ENCODE data around the gene JMY.
A peak's percentile ranks its signal among the peaks of the same experiment; 100 is the strongest.
"Not testable (repeated sequence)": the region's sequence is repeated elsewhere in the genome, so short reads cannot be mapped to it uniquely, and the experiment has no call there.

JMY gene

DNA sequence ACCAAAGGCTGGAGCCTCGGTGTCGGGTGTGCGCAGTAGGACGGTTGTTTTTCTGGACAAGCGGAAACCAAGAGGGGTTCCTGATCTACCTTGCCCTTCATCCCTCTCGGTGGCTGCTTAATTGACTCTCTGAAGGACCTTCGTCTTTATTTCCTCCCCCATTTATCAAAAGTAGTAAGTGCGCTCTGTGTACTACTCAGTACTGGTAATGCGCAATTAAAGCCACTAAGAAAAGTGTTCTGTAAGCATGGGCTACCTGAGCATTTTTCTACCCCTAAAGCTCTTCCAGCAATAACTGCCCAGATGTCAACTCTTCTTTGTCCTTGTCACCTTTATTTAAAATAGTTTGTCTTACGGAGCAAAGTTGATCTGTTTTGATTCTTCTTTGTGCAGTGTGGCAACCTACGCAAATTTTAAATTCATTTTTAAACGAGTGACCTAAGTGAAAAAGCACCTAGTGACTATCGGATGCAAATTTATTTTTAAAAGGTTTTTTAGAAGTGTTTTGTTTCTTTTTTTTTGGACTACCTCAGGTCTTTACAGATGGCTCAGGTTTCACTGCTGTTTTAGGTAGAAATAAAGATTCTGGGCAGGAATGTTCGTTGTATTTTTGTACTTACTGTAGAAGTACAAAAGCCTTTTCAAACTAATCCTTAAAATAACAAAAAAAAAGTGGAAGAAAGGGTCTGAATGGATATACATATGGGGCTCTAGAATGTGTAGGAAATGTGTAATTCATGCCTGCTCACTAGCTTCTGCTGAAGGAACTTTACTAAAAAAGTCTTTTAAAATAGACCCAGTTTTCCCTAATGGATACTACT, 2.0 kb downstream of the JMY start:
- DNase-seq (ENCODE audit: low spot score) = no peak

- DNase-seq (ENCODE audit: low spot score) = no peak
Observed at GRCh38 chr5:79240561-79240960, 4.6 kb downstream of the JMY start.

GRCh38 chr5:79241535-79241979, 5.6 kb downstream of the JMY start:
- no peak for DNase-seq (ENCODE audit: low spot score)

- DNase-seq (ENCODE audit: low spot score) = no peak
Observed at GRCh38 chr5:79242242-79243039, 6.5 kb downstream of the JMY start.

DNA sequence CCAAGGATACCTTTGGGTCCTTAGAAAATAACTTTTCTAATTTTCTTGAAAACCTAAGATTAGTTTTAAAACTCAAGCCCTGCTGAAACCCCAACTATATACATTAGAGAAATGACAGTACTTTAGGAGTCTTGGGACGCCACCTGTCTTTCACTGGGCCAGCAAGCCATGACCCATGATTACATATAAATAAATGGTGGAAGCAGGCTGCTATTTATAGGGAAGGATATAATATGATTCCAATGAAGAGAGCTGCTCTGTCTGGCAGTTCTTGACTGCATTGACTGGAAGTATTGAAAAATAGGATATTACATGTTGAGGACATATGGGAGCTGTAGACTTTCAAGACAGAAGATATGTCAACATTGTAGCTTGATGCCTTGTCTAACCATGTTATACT, 7.3 kb downstream of the JMY start:
- no peak for DNase-seq (ENCODE audit: low spot score)

- not testable (repeated sequence) for DNase-seq (ENCODE audit: low spot score)
Observed at GRCh38 chr5:79254067-79254466, 18.1 kb downstream of the JMY start.

DNA sequence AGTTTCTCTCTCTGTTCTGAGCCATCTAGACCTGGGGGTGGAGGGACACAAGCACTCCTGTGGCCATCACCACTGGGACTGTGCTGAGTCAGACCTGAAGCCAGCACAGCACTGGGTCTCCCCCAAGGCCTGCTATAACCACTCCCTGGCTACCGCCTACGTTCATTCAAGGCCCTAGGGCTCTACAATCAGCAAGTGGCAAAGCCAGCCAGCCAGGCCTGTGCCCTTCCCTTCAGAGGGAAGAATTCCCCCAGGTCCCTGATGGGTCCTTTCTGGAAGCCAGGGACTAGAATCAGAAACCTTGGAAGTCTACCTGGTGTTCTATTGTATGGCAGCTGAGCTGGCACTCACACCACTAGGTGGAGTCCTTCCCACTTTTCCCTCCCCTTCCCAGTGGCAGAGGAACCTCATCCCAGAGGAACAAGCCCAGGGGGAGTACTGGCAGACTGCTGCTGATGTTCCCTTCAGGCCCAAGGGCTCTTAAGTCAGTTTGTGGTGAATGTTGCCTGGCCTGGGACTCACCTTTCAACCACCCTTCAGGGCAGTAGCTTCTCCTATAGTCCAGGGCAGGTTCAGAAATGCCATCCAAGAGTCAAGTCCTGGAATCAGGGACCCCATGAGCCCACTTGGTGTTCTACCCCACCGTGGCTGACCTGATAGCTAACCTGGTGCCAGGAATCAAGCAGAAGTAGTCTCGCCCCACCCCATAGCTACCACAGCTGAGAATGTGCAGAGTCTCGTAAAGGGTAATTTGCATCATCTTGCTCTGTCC, 20.0 kb downstream of the JMY start:
- DNase-seq (ENCODE audit: low spot score) = no peak

GRCh38 chr5:79256563-79256962, 20.6 kb downstream of the JMY start:
- DNase-seq (ENCODE audit: low spot score) = no peak

DNA sequence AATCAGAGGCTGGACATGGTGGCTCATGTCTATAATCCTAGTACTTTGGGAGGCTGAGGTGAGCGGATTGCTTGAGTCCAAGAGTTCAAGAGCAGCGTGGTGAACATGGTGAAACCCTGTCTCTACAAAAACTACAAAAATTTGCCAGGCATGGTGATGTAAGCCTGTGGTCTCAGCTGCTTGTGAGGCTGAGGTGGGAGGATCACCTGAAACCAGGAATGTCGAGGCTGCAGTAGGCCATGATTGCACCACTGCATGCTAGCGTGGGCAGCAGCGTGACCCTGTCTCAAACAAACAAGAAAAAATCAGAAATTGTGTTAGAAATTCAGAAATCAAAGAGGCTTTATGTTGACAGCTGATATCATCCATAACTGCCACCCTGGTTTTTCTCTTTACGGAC, 21.4 kb downstream of the JMY start:
- no peak for DNase-seq (ENCODE audit: low spot score)

GRCh38 chr5:79258801-79259200, 22.9 kb downstream of the JMY start:
- no peak for DNase-seq (ENCODE audit: low spot score)

- DNase-seq (ENCODE audit: low spot score) = no peak
Observed at GRCh38 chr5:79259383-79259782, 23.5 kb downstream of the JMY start.

- DNase-seq (ENCODE audit: low spot score) = no peak
Observed at GRCh38 chr5:79259810-79260209, 23.9 kb downstream of the JMY start.

DNA sequence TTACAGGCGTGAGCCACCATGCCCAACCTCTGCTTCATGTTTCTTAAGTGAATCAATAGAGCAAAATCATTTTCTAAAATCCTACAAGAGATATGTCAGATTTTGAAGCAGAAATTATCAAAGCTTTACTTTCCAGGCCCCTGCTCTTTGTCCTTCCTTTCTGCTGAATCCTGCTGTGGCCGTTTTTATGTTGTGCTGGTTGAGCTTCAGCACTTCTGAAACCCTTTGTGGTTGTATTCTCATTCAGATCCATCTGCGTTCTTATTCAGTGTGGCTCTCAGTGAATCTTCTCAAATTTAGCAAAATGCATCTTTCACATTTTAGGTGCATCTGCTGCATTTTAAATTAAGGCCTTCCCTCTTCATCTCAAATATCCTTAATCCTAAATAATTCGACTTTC, 26.0 kb downstream of the JMY start:
- DNase-seq (ENCODE audit: low spot score) = no peak

- DNase-seq (ENCODE audit: low spot score) = no peak
Observed at GRCh38 chr5:79263290-79263689, 27.4 kb downstream of the JMY start.

- DNase-seq (ENCODE audit: low spot score) = no peak
Observed at GRCh38 chr5:79267180-79267579, 31.2 kb downstream of the JMY start.

- no peak for DNase-seq (ENCODE audit: low spot score)
Observed at GRCh38 chr5:79269733-79270166, 33.8 kb downstream of the JMY start.

GRCh38 chr5:79273341-79273740, 37.4 kb downstream of the JMY start:
- DNase-seq (ENCODE audit: low spot score) = no peak

DNA sequence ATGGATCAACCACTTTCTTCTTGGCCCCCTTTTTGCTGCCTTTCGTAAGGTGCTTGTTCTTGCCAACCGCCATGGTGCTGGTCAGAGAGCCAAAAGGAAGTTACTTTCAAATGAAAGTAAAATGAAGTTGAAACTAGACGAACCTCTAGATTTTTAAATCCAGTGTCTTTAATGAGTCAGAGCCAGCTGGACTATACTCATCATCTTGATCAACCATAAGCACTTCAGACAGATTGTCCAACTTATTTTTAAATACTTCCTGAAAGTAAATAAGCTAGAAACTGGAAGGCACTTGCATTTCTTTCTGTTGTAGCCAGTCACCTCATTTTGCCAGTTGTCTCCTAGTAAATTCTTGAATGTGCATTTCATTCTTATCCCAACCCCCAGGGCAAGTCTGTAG, 48.9 kb downstream of the JMY start:
- DNase-seq (ENCODE audit: low spot score) = no peak

- DNase-seq (ENCODE audit: low spot score) = no peak
Observed at GRCh38 chr5:79285285-79285684, 49.4 kb downstream of the JMY start.

GRCh38 chr5:79285833-79286232, 49.9 kb downstream of the JMY start:
- DNase-seq (ENCODE audit: low spot score) = peak; percentile 60

DNA sequence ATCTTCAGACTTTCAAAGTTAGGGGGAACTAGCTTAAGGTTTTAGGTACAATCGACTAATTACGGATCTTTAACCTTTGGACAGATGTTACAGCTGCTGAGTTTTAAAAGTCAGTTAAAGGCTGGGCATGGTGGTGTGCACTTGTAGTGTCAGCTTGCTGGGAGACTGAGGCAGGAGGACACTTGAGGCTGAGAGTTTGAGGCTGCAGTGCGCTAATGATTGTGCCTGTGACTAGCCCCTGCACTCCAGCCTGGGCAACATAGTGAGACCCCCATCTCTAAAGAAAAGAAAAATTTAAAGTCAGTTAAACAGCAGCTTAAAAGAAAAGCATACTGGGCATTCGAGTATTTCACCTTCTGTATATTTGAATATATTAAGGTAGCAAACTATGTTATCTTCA, 51.4 kb downstream of the JMY start:
- DNase-seq (ENCODE audit: low spot score) = no peak

DNA sequence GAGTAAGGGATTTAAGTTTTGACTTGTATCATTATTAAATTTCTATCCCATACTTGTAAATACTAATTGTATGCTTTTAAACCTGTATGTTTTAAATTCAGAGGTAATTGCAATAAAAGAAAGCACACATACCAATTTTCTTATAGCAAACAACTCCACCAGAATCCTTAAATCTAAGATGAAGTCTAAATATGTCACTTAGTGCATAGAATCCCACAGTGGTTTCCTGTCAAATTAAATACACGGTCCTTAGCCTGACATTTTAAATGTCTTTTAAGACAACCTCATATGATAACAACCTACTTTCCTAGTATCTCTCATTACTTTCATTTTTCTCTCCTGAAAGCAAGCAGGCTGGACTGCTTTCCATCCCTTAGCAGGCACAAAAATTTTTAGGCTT, 52.0 kb downstream of the JMY start:
- no peak for DNase-seq (ENCODE audit: low spot score)

DNA sequence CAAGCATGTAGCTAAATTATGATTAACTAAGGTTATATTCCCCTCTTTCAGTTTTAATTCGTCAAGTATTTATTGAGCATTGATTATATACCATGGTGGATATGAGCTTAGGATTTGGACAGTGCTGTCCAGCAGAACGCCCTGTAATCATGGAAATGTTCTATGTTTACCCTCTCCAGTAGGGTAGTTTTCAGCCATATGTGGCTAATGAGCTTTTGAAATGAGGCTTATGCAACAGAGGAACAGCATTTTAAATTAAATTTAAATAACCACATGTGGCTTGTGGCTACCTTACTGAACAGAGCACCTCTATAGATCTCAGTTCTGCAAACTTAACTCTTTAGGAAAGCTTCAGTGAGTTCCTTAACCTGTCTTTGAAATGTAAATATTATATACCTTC, 59.1 kb downstream of the JMY start:
- DNase-seq (ENCODE audit: low spot score) = no peak

All from COLO829 (cell line).